HG03460 (cell line): ENCODE results near the gene DLGAP1.
"Not testable (repeated sequence)": the region's sequence is repeated elsewhere in the genome, so short reads cannot be mapped to it uniquely, and the experiment has no call there.

Experiments used
- ATAC-seq: cut with Tn5 transposase; IDR thresholded peaks from one replicate; pipeline ENCODE4 v1.9.1; 2021; ENCODE audit not compliant: unreplicated experiment

The DLGAP1 gene

GRCh38 chr18:4101009-4101408 is 354.1 kb downstream of the DLGAP1 start:
- ATAC-seq: no peak

DNA sequence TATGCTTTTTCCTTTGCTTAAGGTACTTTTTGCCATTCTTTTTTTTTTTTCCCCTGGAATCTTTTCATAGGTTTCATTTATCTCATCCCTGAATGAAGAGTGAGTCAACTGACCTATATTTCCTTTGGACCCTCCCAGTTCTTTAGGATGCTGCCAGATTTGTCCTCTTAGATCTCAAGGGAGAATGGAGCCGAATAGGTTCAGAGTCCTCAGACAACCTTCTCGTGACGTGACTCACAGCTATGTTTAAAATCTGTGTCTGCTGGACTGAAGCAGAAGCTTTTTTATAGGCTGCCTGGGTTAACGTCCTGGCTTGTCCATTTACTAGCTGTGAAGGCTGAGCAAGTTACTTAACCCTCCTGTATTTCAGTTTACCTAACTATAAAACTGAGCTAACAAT is 358.6 kb downstream of the DLGAP1 start:
- no peak for ATAC-seq

GRCh38 chr18:4093676-4094075 is 361.4 kb downstream of the DLGAP1 start:
- no peak for ATAC-seq

DNA sequence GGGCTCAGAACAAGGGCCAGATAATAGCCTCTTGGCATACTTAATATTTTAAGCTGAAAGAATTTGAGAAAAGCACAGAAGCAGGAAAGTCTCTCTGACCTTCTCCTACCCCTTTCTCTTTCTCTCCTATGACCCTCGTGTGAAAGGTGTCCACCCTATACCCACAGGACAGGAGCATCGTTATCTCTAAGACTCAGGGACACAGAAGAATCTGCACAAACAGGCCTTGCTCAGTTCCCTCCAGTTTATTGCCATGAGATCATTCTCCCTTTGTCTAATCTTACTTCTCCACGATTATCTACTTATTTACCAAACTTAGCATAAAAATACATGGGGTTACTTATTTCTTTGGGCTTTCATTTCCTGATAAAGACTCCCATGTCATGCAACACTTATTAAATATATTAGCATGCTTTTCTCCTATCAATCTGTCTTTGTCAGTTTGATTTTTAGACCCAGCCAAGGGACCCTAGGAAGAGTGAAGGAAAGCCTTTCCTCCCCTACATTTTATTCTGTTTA is 370.7 kb downstream of the DLGAP1 start:
- no peak for ATAC-seq

DNA sequence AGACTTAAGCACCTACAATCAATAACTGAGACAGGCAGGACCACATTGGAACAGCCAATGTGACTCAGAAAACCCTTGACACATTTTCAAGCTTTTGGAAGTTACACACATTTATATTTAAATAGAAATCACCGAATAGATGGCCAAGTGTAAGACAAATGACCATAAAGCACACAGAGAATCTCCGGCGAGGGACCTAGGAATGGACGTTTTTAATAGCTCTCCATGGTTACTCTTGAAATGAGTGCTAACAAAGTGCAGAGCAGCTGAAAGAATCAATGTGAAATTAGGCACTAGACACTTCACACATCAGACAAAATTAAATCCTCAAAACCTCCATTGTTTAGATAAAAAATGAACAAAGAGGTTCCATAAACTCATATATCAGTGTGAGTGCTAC is 376.9 kb downstream of the DLGAP1 start:
- no peak for ATAC-seq

DNA sequence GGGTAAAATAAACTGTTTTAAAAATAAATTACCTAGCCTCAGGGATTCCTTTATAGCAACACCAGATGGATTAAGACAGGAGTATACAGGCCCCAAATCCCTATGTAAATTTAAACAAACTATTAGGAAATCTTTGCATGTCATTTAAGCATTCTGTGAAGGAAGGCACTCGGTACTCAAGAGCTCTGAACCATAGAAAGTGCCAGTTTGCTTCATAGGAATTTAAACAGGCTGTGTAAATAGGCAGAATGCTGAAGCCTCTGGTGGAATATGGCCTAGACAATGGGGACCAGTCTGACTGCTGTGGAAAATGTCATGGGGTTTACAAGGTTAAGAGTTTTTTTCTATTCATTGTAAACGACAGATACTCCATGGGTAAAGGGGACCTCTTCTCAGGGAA is 377.4 kb downstream of the DLGAP1 start:
- ATAC-seq: no peak

DNA sequence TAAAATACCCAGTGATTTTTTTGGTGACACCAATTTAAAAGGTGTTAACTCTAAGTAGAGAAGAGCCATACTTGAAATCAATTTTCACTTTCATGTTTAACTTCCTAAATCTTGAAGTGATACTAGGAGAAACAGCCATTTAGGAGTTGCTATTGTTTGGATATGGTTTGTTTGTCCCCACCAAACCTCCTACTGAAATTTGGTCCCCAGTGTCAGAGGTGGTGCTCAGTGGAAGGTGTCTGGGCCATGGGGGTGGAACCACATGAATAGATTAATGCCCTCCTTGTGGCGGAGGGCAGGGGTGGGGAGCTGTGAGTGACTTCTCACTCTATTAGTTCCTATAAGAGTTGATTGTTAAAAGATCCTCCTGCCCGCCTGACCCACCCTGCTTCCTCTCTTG is 377.9 kb downstream of the DLGAP1 start:
- no peak for ATAC-seq

DNA sequence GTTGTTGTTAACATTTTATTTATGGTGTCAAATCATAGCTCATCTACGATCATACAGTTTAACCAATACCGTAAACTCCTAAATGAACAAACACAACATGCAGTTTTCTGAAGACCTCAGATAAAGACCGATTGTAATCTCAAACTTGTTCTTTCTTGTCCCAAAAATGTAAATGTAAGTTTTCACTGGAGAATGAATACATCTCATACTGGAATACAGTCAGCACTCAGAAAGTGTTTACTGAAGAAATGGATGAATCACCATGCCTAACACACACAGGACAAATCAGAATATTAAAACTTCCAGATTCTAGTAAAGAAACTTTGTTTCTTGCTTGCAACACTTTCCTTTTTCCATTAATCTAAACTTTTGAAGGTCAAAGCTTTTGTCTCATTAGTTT is 380.5 kb downstream of the DLGAP1 start:
- ATAC-seq: no peak

GRCh38 chr18:4069183-4069582 is 385.9 kb downstream of the DLGAP1 start:
- no peak for ATAC-seq

DNA sequence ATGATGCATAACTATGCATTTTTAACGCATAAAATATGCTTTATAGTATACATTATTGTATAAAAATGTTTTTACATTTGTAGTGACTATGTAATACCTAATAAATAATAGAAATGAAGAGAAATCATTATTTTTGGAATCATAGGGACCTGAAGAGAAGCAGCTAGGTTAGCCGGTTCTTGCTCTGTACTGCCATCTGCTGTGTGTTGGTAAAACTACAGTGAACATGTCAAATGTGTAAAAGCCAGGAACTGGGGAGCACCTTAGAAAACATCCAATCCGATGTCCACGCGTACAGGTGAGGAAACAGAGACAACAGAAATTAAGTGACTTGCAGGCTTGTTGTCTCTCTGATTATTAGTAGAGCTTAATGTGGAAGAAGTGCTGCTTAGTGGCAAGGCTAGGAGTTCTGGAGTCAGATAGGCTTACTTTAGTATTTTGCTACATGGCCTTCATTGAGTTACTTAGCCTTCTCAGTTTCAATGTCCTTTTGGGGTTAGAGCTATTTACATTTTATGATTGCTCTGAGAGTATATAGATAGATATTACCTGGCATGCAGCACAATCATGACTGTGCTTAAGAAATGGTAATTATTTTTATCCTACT is 386.5 kb downstream of the DLGAP1 start:
- ATAC-seq: peak; percentile 82

DNA sequence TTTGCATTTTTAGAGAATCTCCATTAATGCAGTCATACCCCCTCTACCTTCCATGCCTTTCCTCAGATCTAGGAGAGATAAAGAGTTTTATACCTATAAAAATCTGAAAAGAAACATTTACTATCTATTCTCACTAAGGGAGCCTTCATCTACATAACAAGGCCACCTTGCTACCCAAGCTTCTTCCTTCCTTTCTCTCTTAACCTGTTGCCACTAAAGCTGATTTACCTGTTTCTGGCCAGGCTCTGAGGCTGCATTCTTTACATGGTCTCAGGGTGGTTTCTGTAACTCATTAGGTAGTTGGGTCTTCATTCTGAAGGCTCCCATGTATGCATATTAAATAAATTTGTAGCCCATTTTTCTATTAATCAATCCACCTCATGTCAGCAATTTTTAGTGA is 391.6 kb downstream of the DLGAP1 start:
- ATAC-seq: no peak

- no peak for ATAC-seq
Measured at GRCh38 chr18:4060427-4061281, 394.5 kb downstream of the DLGAP1 start.

DNA sequence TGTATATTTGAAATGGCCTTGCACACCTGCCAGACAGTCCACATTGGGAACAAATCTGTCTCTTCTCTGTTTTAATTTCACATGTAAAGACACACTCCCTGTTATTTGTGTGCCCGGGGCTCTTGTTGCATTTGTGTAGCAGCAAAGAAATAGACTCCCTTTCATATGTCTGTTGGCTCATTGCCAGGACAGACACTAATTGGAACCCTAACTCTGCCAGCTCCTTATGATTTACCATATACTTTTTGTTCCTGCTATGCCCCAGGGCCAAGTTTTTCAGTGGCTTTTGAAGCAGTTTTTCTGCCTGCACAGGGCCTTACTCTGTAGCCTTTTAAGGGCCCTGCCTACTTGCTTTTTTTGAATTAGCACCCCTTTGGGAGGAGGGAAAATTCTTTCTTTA is 396.9 kb downstream of the DLGAP1 start:
- no peak for ATAC-seq

- no peak for ATAC-seq
Measured at GRCh38 chr18:4040391-4041092, 414.6 kb downstream of the DLGAP1 start.

DNA sequence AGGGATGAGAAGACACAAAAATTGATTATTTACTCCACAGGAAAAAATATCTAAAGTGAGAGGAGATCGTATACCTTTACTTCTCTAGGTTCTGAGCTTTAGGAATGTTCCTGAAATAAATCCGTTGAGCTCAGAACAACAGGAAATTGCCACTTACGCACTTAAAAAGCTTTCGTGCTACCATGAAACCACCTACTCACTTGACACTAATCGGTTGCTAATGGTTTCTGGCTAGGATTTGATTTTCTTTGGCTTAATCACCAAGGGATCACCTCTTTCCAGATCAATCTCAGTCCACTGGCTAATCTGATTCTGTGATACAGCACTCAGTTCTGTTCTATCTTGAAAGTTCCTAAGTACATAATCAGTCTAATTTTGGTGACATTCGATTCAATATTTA is 419.6 kb downstream of the DLGAP1 start:
- ATAC-seq: no peak

DNA sequence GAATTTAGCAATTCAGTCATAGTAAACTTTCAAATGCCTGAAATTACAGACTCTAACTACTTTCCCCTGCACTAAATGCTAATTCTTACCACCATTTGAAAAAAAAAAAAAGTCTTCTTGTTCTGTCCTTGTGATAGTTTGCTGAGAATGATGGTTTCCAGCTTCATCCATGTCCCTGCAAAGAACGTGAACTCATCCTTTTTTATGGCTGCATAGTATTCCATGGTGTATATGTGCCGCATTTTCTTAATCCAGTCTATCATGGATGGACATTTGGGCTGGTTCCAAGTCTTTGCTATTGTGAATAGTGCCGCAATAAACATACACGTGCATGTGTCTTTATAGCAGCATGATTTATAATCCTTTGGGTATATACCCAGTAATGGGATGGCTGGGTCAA is 420.3 kb downstream of the DLGAP1 start:
- not testable (repeated sequence) for ATAC-seq

DNA sequence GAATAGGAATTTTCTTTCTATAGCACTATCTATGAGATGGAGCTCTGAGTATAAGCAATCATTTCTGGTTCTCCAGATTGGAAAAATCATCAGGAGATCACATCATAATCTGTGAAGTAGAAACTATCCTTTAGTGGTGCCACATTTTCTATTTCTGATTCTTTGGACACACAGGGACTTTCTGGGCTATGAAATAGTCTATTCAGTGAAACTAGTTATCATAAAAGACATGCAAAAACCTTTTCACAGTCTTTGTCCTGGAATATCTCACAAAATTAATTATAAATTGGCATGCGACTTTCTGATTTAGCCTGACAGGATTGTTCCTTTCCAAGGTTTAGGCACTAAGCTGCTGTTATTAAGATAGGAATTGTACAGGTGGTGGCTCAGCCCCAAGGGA is 428.6 kb downstream of the DLGAP1 start:
- ATAC-seq: no peak

GRCh38 chr18:4024702-4025101 is 430.4 kb downstream of the DLGAP1 start:
- no peak for ATAC-seq

DNA sequence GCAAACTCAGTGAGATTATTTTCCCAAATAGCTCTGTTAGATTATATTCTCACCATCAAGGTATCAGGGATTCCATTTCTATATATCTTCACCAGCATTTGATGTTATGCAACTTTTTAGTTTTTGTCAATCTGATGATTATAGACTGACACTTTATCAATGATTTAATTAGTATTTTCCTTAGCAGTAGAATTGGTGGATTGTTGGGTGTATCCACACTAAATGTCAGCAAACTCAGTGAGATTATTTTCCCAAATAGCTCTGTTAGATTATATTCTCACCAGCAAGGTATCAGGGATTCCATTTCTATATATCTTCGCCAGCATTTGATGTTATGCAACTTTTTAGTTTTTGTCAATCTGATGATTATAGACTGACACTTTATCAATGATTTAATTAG is 432.4 kb downstream of the DLGAP1 start:
- not testable (repeated sequence) for ATAC-seq

- ATAC-seq: no peak
Measured at GRCh38 chr18:4020026-4020425, 435.1 kb downstream of the DLGAP1 start.

DNA sequence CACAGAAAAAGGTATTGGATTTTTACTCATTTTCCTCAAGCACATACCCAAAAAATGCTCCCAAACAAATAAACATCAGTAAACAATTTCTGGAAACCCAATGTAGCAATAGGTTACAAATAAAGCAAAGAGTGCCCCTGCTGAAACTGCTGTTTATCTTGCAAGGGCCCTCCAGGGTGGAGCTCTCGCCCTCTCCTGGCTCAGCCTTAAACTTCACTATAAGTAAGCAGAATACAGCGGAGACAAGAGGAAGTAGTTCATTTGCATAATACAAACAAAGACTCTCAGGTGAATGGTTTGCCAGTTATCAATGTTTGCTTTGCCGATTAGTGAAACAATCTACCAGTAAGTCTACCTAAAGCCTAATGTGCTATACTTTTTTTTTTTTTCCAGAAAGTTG is 437.6 kb downstream of the DLGAP1 start:
- no peak for ATAC-seq
